TTC549 (cell line): Measurements from ENCODE around the gene ELAC1.
"Not testable (repeated sequence)": the region's sequence is repeated elsewhere in the genome, so short reads cannot be mapped to it uniquely, and the experiment has no call there.

Source experiments
- FAIRE-seq: peaks from 2 replicates; lab custom pipeline; 2012; peaks lifted over from hg19 to GRCh38; lab: Jason Lieb, UNC

ELAC1 gene

DNA sequence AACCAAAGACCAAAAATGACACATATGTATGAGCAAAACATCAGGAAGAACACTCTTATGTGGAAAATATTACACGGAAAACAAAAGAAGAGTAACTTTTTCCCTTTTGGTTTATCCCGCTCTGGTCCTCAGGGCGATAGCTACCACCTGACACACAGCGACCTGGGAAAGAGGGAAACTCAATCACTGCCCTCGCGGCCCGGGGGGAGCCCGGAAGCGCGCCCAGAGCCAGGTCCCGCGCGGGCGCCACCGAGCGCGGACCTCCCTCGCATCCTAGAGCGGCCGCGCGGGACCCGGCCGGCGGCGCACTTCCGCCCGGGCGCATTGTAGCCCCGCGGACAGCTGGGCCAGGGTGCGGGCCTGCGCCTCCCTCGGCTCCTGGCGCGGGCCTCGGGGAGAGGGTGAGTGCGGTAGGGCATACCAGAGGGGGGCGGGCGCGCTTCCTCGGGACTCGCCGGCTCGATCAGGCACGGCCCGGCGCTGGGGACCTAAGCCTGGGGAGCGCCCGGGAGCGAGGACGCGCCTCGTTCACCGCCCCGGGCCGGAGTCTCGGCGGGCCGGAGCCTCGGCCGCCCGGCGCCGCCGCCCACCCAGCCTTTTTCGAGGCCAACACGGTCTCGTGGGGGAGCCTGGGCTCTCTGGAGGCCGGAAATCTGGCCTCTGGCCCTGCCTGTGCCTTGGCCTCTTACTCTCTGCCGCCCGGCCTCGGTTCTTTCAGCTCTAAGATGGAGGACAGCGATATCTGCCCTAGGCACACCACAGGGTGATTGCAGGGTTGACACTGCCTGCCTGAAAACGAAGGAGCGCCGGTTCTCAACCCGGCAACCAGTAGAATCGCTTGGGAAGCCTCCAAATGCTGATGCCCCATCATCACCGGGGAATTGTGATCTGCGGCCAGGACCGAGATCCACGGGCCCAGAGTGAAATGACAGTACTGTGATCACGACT lies at the start of gene ELAC1:
TSS of gene ELAC1 (plus strand) at position 327 of the 948 bp plus-strand sequence. CDS start 6,365 bp downstream, outside the sequence.
- FAIRE-seq = no peak

DNA sequence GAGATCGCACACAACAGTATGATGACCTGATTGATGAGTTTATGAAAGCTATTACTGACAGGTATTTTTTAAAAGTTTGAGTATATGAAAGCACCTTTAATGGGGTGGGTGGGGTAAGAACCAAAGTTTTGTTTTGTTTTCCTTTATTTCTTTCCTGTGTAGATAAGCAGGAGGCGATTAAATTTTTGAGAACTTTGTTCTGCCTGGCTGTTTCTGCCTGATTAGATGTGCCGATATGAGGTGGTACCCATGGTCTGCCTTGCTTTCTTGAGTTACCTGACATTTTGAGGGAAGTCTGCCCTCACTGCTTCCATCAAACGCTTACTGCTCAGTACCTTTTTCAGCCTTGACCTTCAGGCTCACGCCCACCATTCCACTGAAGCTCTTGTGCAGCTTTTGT lies 49.7 kb upstream of the ELAC1 start:
- no peak for FAIRE-seq

GRCh38 chr18:50924372-50924771 lies 43.5 kb upstream of the ELAC1 start:
- no peak for FAIRE-seq

DNA sequence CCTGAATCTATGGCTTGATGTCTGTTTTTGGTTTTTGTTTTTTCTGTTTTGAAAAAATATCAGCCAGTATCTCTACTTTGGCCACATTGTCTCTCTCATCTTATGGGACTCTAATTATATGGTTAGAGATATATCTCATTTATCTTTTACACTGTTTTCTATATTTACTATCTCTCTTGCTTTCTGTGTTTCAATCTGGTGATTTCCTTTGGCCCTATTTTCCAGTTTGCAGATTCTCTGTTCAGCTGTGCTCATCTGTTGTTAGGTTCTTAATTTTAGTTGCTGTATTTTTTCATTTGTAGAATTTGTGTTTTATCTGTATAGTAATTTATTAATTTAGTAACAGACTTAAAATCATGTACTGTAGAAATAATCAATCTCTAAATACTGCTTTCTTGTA lies 41.3 kb upstream of the ELAC1 start:
- no peak for FAIRE-seq

- no peak for FAIRE-seq
Measured at GRCh38 chr18:50928551-50928950, 39.3 kb upstream of the ELAC1 start.

GRCh38 chr18:50933684-50934083 lies 34.2 kb upstream of the ELAC1 start:
- no peak for FAIRE-seq

GRCh38 chr18:50934545-50935211 lies 33.2 kb upstream of the ELAC1 start:
- FAIRE-seq = no peak

DNA sequence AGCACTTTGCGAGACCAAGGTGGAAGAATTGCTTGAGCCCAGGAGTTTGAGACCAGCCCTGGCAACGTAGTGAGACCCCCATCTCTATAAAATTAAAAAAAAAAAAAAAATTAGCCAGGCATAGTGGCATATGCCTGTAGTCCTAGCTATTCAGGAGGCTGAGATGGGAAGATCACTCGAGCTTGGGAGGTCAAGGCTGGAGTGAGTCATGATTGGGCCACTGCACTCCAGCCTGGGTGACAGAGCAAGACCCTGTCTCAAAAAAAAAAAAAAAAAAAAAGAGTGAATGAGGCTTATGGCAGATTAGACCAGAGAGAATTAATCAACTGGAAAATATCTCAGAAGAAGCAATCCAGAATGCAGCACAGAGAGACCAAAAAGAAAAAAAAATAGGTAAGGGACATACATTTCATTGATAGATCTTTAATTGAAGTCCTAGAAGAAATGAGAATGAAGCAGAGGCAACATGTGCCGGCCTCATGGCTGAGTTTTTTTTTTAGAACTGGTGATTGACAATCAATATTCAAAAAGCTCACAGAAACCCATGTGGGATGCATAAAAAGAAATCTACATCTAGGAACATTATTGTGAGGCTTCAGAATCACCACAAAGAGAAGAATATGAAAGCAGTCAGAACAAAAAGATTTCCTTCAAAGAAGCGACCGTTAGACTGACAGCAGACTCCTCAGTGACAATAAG lies 32.2 kb upstream of the ELAC1 start:
- FAIRE-seq = no peak

- FAIRE-seq = no peak
Measured at GRCh38 chr18:50937183-50937582, 30.7 kb upstream of the ELAC1 start.

GRCh38 chr18:50938912-50939311 lies 28.9 kb upstream of the ELAC1 start:
- no peak for FAIRE-seq

DNA sequence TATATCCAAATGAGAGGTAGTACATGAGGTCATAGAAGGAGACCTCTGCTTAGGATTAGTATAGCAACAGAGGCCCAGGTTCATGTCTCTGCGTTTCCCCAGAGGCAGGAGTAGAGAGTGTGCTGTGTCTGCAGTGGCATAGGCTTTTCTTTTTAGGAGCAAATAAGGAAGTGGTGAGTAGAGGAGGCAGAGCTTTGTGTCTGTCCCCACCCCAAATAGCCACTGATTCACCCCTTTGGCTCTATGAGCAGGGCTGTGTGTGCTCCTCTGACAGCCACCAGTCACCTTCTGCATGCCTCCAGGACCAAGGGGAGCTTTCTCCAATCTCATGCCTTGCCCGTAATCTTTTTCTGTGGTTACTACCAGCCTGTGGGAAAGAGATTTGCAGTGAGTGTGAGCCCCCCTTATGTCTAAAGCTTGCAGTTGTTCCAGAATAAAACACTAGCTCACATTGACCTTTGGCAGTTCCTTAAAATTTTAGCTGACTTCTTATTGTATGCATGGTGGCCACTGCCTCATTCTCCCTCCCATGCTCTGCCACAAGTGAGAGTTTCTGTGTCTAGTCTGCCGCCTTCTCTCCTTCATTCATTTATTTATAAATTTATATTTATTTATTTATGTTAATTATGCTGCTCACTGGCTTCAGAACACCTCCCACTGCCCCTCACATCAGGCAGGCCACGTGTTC lies 23.5 kb upstream of the ELAC1 start:
- FAIRE-seq = no peak

- not testable (repeated sequence) for FAIRE-seq
Measured at GRCh38 chr18:50945918-50946317, 21.9 kb upstream of the ELAC1 start.

DNA sequence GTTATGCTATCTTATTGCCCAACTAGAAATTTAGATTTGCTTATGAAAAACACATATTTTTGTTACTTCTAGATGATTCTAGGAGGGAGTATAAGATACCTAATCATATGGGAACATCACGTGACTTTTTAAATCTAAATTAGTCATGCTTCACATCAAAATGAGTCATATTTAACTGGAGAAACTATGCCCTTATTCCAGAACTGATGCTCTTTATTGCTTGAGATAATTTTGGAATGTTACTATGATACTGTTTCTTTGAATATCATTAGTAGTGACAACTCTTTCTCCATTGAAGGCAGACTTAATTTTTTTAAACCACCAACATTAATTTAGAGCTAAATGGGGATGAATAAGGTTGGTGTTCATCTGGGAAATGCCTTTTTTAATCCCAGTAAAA lies 19.9 kb upstream of the ELAC1 start:
- no peak for FAIRE-seq

- no peak for FAIRE-seq
Measured at GRCh38 chr18:50949185-50949584, 18.7 kb upstream of the ELAC1 start.

GRCh38 chr18:50950626-50951025 lies 17.2 kb upstream of the ELAC1 start:
- FAIRE-seq = no peak

- no peak for FAIRE-seq
Measured at GRCh38 chr18:50953822-50954221, 14.0 kb upstream of the ELAC1 start.

- FAIRE-seq = no peak
Measured at GRCh38 chr18:50955253-50955652, 12.6 kb upstream of the ELAC1 start.

- no peak for FAIRE-seq
Measured at GRCh38 chr18:50956116-50956515, 11.7 kb upstream of the ELAC1 start.

GRCh38 chr18:50961974-50962373 lies 5.9 kb upstream of the ELAC1 start:
- FAIRE-seq = no peak

GRCh38 chr18:50969448-50969847 lies 1.6 kb downstream of the ELAC1 start:
- FAIRE-seq = no peak

- no peak for FAIRE-seq
Measured at GRCh38 chr18:50970006-50970405, 2.2 kb downstream of the ELAC1 start.

GRCh38 chr18:50972404-50972803 lies 4.6 kb downstream of the ELAC1 start:
- FAIRE-seq = not testable (repeated sequence)
